HG03460 (cell line): Measurements from ENCODE around the gene ACR.
"Not testable (repeated sequence)": the region's sequence is repeated elsewhere in the genome, so short reads cannot be mapped to it uniquely, and the experiment has no call there.

Experiments
- ATAC-seq: cut with Tn5 transposase; IDR thresholded peaks from one replicate; pipeline ENCODE4 v1.9.1; 2021; ENCODE audit not compliant: unreplicated experiment

Gene ACR

DNA sequence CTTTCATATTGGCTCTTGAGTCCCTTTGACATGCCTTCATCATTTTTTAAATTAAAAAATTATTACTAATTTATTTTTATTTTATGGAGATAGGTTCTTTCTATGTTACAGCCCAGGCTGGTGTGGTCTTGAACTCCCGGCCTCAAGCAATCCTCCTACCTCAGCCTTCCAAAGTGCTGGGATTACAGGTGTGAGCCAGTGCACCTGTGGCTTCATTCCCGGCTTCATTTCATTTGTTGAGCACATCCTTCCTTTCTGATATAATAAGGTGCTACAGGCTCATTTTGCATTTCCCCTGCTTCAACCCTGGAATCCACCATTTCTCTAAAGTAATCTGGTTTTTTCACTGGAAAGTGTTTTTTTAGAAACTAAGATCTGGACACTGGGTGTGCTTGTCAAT lies 23.8 kb downstream of the ACR start:
- ATAC-seq = not testable (repeated sequence)

DNA sequence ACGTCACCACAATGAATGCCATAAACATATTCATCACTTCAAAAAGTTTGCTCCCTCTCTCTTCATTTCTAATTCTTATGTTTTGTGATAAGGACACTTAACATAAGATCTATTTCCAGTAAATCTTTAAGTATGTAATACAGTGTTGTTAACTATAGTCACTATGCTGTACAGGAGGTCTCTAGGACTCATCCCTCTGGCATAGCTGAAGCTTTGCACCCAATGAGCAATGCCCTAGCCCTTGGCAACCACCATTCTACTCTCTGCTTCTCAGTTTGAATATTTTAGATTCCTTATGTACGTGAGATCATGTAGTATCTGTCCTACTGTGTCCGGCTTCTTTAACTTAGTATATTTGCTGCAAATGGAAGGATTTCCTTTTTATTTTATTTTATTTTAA lies 26.3 kb downstream of the ACR start:
- not testable (repeated sequence) for ATAC-seq

DNA sequence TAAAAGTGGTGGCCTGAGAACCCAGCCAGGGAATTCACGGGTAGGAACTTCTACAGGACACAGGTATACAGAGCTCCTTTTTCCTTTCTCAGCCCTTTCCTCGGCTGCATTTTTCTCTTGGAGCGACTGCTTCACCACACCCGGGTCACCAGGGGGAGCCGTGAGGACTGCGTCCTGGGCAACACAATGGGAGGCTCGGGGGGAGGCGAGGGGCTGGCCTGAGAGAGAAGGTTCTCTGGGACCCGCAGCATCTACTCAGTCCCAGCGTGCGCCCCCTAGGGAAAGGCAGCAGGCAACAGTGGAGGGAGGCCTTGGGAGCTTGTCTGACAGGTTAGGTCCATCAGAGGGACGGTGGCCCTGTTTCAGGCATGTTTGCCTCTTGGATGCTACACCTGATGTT lies 37.1 kb downstream of the ACR start:
- ATAC-seq = not testable (repeated sequence)

DNA sequence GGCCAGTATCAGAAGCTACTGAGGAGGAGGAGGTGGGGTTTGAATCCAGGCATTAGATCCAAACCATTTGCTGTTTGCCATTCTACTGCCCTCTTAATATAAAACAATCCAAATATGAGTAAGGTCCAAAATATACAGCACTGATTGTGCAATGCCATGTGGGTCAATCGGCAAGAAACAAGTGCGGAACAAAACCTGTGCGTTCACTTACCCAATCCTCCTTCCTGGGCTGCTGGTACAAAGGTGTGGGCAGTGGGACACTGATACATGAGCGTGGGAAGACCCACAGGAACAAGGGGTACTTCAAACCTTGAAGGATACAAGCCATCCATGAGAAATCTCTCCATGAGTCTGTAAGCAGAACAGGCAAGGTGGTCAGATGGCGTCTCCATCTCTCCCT lies 39.6 kb downstream of the ACR start:
- ATAC-seq = not testable (repeated sequence)

DNA sequence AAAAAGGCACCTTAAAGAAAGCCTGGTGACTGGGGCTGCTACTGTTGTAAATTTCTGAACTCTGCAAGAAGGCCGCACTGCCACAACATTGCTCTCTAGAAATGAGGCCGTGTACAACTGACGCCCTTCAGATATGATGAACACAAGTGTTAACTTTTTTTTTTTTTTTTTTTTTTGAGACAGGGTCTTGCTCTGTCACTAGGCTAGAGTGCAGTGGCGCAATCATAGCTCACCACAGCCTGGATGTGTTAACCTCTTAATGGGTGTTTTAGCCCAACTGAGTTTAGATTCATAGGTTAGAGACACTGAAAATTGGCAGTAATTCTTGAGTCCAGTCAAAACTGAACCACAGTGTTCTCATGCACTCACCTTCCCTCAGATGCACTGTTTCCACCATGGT lies 42.2 kb downstream of the ACR start:
- not testable (repeated sequence) for ATAC-seq

DNA sequence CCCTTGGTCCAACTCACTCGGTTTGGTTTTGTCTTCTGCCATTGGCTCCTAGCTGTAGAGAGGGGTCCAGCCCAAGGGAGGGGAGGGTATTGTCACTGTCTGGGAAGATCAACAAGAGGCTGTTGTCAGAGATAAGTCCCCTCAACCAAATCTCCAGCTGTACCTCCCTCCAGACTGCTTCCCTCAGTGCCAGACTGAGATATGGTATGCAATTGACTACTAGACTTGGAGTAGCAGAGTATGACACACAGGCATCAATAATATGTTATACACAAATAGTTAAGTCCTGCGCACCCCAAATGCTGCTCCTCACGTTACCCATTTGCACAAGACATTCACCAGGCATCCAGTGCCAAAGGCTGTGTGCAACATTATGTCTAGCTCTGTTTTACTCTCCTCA lies 44.2 kb downstream of the ACR start:
- ATAC-seq = not testable (repeated sequence)

DNA sequence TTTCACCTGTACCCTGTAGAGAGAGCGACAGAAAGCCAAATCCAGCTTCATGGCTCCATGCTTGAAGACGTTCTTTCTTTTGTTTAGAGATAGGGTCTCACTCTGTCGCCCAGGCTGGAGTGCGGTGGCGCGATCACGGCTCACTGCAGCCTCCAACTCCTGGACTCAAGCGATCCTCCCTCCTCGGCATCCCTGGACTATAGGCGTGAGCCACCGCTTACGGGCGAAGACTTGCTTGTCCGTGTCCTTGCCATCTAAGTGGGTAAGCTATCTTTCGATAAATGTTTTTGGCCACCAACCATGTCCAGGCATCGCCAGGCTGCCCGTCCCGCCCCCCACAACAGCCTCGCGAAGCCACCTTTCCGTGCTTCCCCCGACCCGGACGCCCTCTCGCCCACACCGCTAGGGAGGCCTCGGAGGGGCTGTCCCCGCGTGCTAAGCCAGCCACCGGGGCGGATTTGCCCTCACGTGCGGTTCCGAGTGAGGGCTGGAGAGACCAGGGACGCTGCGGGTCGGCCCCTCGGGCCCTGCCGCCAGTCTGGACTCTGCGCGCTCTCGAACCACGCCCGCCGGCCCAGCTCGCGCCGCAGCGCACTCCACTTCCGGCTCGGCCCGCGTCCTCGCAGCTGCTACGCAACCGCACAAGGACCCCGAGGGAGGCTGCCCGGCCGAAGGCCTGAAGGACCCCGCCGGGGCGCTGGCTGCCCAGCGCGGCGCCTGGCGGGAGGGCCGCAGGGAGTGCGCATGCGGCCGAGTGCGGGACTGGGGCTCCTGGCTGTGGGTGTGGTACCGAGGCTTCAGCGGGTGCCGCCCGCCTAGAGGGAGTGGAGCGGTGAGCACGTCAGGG lies 45.3 kb downstream of the ACR start, which contains the start of gene RABL2B:
TSS of gene RABL2B (minus strand) at position 604 of the 847 bp plus-strand sequence. CDS start 1,342 bp downstream, outside the sequence.
- ATAC-seq = peak; percentile 91

DNA sequence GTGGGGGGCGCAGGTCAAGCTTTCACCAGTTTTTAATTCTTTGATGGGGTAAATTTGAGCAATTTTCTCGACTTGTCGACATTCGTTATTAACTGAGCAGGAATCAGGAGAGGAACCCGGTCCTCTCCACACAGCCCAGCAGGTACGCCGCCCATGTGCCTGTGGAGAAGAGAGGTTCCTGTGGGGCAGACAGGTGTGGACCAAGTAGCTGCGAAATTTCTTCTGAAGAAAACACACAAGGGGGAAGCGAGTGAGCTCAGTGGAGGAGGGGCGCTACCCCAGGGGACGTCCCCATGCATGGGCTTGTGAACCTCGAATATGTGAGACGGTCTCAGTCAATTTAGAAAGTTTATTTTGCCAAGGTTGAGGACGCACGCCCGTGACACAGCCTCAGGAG lies 45.9 kb downstream of the ACR start:
- ATAC-seq = peak; percentile 23

DNA sequence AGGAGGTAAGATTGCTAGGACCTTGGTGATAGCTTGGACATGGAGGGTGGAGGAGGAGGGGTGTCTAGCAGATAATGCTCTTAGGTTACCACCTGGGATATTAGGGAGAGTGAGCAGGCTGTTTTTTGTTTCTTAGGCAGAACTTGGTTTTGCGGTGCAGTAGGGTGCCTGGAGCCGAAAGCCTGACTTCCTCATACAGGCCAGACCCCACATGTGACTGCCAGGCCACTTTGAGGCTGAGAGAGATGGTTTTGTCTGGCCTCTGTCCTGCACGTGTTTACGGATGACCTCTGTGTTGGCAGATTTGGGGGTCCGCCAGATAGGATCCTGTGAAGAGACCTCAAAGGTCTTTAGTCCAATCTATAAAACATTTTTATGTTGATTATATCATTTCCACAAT lies 47.3 kb downstream of the ACR start:
- not testable (repeated sequence) for ATAC-seq

DNA sequence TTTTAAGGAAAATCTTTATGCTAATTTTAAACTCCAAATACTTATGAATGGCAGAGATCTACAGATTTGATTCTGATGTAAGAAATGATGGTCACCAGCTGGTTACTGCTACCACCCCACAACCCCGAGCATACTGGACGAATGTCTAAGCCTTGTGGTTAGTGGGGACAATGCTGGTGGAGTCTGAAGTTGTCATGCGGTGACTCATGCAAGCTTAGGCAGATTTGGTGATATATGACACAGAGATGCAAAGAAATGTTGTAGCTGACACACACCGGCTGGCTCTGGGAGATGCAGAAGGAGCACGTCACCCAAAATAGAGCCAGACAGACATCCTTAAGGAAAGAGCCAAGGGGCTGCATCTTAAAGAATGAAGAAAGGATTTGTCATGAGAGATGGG lies 48.9 kb downstream of the ACR start:
- ATAC-seq = not testable (repeated sequence)
